GM19455 (cell line): ENCODE measurements around the gene SH3BP5.
"Not testable (repeated sequence)": the region's sequence is repeated elsewhere in the genome, so short reads cannot be mapped to it uniquely, and the experiment has no call there.

ENCODE experiments used
- ATAC-seq: cut with Tn5 transposase; IDR thresholded peaks from one replicate; pipeline ENCODE4 v1.9.1; 2021; ENCODE audit not compliant: unreplicated experiment

Gene SH3BP5, protein sequence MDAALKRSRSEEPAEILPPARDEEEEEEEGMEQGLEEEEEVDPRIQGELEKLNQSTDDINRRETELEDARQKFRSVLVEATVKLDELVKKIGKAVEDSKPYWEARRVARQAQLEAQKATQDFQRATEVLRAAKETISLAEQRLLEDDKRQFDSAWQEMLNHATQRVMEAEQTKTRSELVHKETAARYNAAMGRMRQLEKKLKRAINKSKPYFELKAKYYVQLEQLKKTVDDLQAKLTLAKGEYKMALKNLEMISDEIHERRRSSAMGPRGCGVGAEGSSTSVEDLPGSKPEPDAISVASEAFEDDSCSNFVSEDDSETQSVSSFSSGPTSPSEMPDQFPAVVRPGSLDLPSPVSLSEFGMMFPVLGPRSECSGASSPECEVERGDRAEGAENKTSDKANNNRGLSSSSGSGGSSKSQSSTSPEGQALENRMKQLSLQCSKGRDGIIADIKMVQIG

DNA sequence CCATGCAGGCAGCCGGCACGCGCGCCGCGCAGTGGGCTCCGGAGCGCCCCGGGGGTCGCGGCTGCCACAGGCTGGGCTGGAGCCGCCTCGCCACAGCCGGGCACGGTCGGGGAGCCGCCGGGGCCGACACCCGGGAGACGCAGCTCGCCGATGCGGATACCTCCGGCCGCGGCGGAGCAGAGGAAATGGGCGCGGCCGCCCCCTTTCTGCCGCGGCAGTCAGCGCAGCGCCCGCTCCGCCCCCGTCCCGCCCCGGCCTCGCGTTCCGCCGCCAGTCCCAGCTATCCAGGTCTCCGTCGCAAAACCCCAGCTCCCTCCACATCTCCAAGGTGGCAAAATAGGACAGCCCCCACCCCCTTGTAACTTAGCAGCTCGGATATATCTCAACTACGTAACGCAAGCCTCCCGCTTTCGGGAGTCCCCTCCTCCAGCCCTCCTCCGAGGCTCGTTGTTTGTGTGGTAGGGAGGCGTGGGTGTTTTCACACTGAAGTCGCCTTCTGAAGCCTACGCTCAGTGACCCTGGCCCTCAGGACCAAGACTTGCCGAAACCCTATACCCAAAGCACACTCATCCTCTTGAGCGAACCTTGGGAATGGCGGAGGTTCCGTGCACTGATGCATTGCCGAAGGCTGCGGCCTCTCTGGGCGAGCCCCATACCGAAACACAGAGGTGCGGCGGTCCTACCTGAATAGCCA, at the start of gene SH3BP5:
Gene SH3BP5, minus strand, starts transcription at position 182 of the 694 bp plus-strand sequence. Its CDS starts 178 bp downstream, at position 4.
- peak; percentile 68 for ATAC-seq

DNA sequence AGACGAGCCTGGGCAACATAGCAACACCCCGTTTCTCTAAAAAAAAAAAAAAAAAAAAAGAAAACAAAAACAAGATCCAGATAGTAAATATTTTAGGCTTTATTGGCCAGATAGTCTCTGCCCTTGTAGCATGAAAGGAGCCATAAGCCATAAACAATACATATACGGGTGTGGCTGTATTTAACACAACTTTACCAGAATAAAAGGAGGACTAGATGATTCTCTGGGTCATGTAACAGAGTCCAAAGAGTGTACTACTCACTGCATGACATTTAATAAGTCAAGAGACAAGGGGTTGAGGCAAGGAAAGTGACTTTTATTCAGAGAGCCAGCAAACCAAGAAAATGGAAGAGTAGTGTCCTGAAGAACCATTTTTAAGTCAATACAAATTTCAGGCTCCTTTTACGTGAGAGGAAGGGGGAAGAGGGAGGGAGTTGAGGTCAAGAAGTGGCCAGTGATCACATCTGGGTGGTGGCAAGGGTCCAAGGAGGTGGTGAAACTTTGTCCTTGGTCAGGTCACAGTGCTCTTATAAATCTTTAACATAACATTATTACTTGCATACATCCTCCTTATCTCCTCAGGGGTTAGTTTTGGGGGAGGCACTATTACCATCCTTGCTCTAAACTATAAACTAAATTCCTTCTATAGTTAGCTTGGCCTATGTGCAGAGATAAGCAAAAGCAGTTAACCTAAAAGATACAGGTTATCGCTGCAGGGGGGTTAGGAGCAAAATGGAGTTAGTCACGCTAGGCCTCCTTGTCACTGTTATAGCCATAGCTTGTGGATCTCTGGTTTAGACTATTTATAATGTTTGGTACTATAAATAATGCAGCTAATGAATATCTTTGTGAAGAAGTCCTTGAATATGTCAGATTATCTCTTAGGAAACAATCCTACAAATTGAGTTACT, 48.8 kb upstream of the SH3BP5 start:
- no peak for ATAC-seq

DNA sequence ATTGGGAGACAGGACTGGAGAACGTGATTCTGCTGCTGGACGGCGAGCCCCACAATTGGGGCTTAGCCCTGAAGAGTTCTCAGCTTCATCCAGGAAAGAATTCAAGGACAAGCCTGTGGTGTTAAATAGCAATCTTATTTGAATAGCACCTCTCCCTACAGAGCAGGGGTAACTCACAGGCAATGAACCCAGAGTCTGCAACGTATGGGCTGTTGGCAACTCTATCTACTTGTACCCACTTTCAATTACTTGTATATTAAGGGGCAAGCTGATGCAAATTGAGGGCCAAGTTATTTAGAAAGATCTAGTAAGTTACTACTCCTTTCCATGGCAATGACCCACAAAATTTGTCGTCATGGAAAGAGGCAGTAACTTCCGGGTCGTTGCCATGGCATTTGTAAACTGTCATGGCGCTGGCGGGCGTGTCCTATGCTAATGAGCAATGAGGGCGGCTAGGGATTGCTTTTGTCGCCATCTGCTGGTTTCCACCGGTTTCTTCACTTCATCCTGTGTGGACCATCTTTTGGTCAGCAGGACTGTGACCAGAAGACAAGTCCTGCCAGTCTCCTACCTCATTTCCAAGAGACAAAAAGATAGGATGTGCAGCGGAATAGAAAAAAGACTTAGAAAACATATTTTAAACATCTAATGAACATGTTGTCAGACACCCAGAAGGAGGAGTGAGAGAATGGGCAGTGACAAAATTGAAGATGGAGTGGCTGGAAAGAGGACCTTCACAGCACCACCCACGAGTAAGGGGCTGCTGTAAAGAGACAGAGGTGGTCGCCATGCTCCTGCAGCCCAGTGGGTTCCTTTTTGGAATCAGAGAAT, 45.8 kb upstream of the SH3BP5 start:
- peak; percentile 90 for ATAC-seq

DNA sequence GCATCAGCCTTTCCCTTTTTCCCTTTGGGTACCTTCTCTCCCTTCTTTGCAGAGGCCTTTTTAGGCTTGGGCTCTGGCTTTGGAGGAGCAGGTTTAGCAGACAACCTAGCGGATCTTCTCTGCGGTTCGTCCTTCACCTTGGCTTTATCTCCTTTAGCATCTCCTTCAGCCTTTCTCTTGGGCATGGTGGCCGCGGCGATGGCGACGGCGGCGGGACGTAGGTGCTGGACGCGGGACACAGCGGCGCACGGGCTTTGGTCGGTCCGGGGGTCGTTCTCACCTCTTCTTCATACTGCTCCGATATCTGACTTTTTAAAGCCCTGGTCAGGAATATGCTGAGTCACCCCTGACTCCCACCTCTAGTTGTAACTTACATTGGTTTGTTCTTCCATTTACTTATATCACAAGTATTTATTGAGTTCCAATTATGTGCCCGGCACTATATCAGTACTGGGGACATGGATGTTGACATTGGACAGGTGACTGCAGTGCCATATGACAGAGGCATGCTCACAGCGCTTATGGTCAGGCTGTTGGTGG, 43.1 kb upstream of the SH3BP5 start:
- ATAC-seq = no peak

DNA sequence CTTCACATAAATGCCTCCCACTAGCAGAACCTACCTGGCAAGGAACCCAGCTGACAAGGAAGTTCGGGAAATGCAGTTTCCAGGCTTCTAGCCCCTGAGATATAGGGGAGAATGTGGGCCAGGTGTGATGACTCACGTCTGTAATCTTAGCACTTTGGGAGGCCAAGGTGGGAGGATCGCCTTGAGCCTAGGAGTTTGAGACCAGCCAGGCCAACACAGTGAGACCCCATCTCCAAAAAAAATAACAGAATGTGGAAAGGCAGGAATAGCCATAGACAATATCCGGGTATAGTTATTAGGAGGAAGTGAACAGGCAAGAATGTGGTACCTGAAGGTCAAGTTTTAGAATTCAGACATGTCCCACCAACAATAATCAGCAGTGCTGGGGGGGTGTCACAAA, 40.5 kb upstream of the SH3BP5 start:
- ATAC-seq = no peak

DNA sequence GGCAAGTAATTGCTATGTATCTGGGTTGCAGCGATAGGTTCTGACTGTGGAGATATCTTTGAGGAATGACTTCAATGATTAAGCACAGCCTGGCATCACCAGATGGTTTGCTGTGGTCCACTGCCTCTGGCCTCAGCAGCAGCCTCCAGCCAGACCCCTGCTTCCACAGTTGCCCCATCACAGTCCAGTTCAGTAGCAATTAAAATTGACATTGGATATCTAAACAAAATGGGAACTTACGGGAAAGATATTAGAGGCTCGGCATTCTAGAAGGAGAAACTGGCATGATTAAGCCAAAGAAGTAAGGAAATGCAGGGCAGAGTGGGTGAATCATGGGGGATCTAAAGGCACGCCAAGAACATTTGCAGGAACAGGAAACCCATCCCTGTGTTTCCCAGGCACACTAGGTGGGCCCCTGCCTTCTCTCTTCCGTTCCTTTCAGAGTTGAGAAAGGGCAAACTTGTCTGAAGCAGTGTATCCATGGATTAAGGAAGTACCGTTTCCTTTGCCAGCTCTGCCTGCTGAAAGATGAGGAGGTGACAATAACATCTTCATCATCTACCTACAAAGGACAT, 36.3 kb upstream of the SH3BP5 start:
- ATAC-seq = no peak

DNA sequence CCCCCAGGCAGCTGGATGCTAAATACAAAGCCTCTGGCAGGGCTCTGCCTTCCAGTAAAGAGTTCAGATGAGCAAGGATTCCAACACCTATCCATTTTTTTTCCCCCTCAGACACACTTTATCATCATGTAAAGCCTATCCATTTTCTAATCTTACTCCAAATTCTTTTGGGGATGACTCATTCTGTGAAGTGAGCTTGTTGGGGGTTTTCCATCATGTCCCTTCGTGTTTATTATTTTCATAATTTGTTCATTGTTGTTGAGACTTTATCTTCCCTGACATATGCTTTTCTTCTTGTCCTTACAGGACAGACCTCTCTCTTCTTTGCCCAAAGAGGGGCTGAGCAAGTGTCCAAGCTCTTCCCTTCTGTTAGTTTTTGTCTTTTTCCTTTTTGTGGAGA, 34.7 kb upstream of the SH3BP5 start:
- no peak for ATAC-seq

DNA sequence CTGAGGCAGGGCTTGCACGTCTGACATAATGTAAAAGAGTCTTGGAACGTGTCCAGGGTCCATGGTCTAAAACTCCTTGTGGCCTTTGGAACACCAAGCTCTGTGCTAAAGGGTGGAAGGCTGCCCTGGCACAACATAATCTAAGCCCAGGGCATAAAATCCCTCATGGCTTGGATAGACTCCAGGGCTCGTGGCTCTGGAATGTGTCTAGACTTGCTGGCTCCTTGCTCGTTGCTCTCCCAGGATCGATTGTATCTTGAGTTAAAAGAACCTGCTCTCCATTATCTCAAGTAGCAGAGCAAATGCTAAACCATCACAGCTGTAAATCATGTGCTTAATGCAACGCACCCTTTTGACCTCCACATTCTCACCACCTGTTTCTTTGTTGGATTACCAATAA, 31.7 kb upstream of the SH3BP5 start:
- ATAC-seq = not testable (repeated sequence)

DNA sequence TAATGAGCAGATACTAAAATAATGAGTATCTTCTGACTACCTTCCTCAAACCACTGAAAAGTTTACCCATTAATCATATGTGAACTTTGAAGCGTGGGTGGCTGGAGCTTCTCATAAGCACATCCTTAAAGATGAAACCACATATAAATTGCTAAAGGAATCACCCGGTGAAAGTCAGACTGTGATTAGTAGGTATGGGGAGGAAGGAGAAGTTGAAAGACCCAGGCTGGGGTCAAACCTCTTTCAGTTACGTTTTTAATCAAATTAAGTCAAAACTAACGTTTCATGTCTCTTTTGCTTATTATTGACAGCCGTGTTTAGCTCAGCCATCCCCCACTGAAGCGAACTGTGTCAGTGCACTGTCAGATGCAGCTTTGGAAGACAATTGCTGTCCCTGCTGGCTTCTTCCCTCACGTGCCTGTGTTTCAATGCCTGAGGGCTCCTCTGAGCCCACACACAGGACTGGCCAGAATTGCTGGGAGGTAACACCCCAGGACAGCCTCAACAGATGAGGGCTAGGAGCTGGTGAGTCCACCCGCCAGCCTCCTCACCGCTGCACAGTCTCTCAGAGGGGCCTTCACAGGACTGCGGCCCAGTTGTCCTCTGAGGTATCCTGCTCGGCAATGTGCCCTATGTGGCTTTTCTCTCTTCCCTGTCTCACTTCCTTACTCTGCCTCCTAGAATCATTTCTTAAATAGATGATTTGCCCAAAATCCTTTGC, 29.3 kb upstream of the SH3BP5 start:
- peak; percentile 82 for ATAC-seq

DNA sequence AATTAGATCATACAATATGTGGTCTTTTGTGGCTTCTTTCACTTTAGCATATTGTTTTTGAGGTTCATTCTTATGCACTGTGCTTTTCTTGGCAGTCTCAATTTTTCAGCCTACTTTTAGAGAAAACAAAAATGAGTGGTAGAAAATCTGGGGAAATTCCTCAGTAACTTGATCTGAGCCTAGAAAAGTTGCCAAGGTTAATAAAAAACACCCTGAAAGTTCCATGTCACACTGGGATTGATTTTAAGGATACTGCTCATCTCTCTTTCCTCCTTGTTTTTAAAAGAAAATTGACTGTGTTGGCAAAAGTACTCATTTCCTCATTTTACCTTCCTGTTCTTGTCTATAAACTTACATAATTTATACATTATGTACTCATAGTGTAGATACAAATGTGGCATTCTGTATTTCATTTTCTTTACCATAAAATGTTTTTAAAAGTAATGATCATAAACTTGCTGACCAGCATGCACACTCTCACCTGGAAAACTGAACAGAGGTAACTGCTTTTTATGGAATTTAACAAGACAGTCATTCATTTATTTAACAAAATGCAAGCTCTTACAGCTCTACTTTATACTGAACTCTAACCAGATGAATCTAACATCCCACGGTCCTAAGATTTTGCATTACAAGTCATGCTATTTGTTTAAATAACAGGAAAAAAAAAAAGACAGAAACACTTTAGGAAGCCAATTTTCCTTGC, 28.6 kb upstream of the SH3BP5 start:
- ATAC-seq = no peak

DNA sequence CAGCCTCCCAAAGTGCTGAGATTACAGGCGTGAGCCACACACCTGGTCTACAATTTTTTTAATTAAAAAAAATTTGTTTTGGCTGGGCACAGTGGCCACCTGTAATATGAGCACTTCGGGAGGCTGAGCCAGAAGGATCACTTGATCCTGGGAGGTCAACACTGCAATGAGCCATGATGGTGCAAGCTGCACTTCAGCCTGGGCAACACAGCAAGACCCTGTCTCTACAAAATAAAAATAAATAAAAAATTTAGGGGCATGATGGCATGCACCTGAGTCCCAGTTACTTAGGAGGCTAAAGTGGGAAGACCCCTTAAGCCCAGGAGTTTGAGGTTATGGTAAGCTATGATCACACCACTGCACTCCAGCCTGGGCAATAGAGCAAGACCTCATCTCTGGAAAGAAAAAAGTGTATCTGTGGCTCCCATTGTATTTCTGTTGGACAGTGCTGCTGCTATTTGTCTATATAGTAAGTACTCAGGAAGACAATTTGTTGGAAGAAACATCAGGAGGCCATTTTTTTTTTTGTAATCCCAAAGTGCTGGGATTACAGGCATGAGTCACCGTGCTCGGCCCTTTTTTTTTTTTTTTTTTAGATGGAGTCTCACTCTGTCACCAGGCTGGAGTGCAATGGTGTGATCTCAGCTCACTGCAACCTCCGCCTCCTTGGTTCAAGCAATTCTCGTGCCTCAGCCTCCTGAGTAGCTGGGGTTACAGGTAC, 27.5 kb upstream of the SH3BP5 start:
- no peak for ATAC-seq

DNA sequence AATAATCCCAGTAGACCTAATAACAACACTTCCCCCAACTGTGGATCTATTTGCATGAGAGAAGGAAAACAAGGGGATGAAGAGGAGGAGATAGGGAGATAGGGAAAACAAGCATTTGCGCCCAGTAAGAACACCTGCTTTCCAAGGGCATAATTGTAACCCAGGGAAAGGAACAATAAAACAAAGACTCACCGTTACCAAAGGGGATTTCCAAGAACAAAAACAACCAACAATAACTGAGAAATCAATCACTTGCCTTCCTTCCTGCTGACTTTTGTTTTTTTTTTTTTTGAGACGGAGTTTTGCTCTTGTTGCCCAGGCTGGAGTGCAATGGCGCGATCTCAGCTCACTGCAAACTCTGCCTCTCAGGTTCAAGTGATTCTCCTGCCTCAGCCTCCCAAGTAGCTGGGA, 24.3 kb upstream of the SH3BP5 start:
- ATAC-seq = not testable (repeated sequence)

DNA sequence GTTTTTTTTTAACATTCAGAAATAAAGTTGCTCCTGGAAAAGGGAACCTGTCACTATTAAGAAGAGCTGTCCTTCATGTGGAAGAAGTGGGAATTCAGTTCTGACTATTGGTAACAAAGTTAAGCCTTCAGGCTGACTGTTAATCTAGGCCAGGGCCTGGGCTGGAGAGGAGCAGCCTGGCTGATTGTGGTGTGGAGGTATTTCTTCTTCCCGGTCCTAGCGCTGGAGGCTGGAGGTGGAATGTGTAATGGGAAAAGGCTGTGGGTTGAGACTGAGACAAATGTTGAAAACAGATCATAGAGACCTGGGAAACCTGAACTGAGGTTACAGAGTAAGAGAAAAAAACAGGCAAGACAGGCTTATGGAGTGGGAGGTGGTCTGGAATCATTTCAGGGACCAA, 23.8 kb upstream of the SH3BP5 start:
- no peak for ATAC-seq

DNA sequence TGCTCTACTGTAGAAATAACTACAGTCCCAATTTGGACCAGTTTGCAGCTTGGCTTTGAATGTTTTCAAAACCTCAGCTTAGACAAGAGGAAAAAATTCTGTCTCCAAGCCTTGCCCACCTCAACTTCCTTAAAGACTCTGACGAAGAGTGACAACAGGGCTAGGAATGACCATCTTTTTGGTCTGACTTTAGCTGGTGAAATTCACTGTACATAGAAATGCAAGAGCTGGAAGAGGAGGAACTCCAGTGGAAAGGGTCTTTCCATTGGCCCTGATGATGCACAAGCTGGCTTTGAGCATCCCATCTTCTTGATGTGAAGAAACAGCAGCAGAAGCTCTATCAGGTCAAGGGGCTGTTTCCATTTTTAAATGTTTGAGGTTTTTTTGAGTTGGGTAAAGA, 22.7 kb upstream of the SH3BP5 start:
- ATAC-seq = no peak

DNA sequence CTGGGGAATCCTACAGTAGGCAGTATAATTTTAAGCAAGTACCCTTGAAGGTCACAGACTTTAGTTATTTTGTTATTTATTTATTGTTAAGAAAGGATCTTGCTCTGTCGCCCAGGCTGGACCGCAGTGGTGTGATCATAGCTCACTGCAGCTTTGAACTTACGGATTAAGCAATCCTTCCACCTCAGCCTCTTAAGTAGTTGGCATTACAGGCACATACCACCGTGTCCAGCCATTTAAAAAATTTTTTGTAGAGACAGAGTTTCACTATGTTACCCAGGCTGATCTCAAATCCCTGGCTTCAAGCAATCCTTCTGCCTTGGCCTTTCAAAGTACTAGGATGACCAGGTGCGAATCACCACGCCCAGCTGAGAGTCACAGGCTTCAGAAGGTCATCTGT, 22.1 kb upstream of the SH3BP5 start:
- no peak for ATAC-seq

DNA sequence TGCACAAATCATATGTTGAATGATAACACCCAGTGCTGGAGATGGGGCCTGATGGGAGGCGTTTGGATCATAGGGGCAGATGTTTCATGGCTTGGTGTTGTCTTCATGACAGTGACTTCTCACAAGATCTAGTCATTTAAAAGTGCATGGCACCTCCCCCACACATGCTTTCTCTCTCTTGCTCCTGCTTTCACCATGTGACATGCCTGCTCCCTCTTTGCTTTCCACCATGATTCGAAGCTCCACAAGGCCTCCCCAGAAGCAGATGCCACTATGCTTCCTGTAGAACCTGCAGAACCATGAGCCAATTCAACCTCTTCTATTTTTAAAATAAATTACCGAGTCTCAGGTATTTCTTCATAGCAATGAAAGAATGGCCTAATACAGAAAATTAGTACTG, 17.8 kb upstream of the SH3BP5 start:
- no peak for ATAC-seq

DNA sequence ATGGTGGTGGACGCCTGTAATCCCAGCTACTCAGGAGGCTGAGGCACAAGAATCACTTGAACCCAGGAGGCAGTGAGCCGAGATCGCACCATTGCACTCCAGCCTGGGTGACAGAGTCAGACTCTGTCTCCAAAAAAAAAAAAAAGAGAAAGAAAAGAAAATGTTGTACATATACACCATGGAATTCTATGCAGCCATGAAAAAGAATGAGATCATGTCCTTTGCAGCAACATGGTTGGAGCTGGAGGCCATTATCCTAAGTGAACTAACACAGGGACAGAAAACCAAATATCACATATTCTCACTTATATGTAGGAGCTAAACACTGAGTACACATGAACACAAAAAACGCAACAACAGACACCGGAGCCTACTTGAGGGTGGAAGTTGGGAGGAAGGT, 17.1 kb upstream of the SH3BP5 start:
- ATAC-seq = not testable (repeated sequence)

DNA sequence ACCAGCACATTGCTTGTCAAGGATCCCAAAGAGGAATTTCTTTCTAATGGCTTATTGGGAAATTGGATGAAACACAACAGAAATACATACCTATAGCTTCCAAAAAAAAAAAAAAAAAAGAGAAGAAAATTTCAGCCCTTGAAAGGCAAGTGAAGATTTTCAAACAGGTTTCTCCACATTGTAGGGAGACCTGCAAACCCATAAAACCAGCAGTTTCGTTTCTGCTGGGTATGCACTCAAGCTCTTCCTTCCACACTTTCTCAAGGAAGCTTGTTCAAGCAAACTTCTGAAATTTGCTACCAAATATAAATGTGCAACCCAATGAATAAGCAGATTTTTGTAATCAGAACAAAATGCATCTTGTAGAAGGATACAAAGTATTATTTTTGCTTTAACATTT, 15.9 kb upstream of the SH3BP5 start:
- no peak for ATAC-seq
